ENCODE results near the gene FERMT1. TPM values are rescaled to one million over a fixed set of nuclear protein-coding genes. Genes with fewer than 3 reads are reported as not detected.

The FERMT1 gene
- total and polyA plus RNA-seq, 2 experiments from 2014 or later = 16.2 to 18.3 TPM

- no peak for TF ChIP-seq ZNF462 (CRISPR knock-in tag; IDR thresholded peaks at IDR 0.05)
Observed at GRCh38 chr20:6055981-6056569, 66.8 kb downstream of the FERMT1 start (continued).

GRCh38 chr20:6055161-6055783, 67.6 kb downstream of the FERMT1 start:
- no peak overlapping the region for H3K4me2 ChIP-seq
- H3K4me1 ChIP-seq (ENCODE audit: insufficient read depth) = peaks cover 19% of the 10 kb centered on the region
- no peaks in the 10 kb centered on the region for H3K9me2 ChIP-seq (ENCODE audit: insufficient read depth)
- Mint-ChIP-seq H3K27ac (no peak overlapping the region), H3K4me3 (no peak overlapping the region), H3K4me1 (peaks cover 18% of the 10 kb centered on the region), H3K27me3 (ENCODE audit: insufficient read depth, low read depth, poor library complexity) (peaks cover 42% of the 10 kb centered on the region), H3K36me3 (ENCODE audit: low read depth) (peaks cover 8% of the 10 kb centered on the region; the same call in 2 of the 3 replicates), H3K9me3 (no peaks in the 10 kb centered on the region)
- no peak overlapping the region for H2AFZ ChIP-seq
- ATAC-seq = no peak
- 0 out of 2 replicates have a peak, but pooled peaks cover 4% of the 10 kb centered on the region for H3F3A ChIP-seq (replicated peaks; ENCODE audit: low read depth)
- H4K20me1 ChIP-seq (replicated peaks; ENCODE audit: insufficient read depth) = no peaks in the 10 kb centered on the region
- peaks cover 48% of the 10 kb centered on the region for H3K27me3 ChIP-seq (ENCODE audit: insufficient read depth)
- no peaks in the 10 kb centered on the region for H3K79me2 ChIP-seq (replicated peaks; ENCODE audit: insufficient read depth)
- no peak overlapping the region for H3K4me3 ChIP-seq
- DNase-seq (ENCODE audit: low spot score) = no peak
- no peaks in the 10 kb centered on the region for H3K36me3 ChIP-seq (ENCODE audit: insufficient read depth)
- H3K27ac ChIP-seq (ENCODE audit: low read depth) = no peak overlapping the region
- TF ChIP-seq EZH2phosphoT487 (IDR thresholded peaks at IDR 0.05; ENCODE audit: unreplicated experiment) (no peak), REST (IDR thresholded peaks at IDR 0.05; ENCODE audit: unreplicated experiment) (no peak), ZNF114 (CRISPR knock-in tag; IDR thresholded peaks at IDR 0.05) (no peak)
- TF ChIP-seq, protein P1, sequence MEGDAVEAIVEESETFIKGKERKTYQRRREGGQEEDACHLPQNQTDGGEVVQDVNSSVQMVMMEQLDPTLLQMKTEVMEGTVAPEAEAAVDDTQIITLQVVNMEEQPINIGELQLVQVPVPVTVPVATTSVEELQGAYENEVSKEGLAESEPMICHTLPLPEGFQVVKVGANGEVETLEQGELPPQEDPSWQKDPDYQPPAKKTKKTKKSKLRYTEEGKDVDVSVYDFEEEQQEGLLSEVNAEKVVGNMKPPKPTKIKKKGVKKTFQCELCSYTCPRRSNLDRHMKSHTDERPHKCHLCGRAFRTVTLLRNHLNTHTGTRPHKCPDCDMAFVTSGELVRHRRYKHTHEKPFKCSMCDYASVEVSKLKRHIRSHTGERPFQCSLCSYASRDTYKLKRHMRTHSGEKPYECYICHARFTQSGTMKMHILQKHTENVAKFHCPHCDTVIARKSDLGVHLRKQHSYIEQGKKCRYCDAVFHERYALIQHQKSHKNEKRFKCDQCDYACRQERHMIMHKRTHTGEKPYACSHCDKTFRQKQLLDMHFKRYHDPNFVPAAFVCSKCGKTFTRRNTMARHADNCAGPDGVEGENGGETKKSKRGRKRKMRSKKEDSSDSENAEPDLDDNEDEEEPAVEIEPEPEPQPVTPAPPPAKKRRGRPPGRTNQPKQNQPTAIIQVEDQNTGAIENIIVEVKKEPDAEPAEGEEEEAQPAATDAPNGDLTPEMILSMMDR (conservative IDR thresholded peaks at IDR 0.05; ENCODE audit: low read depth in 2 of 2) = no peak

Measured in GM23338 (cell line).